T-helper 1 cell treated with Interleukin-12 subunit alpha and Interleukin-12 subunit beta and Interleukin-4 antibody, amounts not matched to agents 30 ng/mL and 1 ng/mL, for 36 hours (primary cell): ENCODE data around the gene CX3CL1. TPM values are rescaled to one million over a fixed set of nuclear protein-coding genes. Genes with fewer than 3 reads are reported as not detected.
"Not testable (repeated sequence)": the region's sequence is repeated elsewhere in the genome, so short reads cannot be mapped to it uniquely, and the experiment has no call there.

Experiments
- intact Hi-C: fragments of 100-400 bp; cut with micrococcal nuclease; formaldehyde crosslinking; loops from one replicate; pipeline ENCODE4 v1.15.1; 2024
- total RNA-seq: library from RNA; stranded (reverse); gene quantifications from 2 replicates; pipeline ENCODE4 v1.2.3, GENCODE V29; 2022

Gene CX3CL1
- not detected in 2 replicates for total RNA-seq

DNA sequence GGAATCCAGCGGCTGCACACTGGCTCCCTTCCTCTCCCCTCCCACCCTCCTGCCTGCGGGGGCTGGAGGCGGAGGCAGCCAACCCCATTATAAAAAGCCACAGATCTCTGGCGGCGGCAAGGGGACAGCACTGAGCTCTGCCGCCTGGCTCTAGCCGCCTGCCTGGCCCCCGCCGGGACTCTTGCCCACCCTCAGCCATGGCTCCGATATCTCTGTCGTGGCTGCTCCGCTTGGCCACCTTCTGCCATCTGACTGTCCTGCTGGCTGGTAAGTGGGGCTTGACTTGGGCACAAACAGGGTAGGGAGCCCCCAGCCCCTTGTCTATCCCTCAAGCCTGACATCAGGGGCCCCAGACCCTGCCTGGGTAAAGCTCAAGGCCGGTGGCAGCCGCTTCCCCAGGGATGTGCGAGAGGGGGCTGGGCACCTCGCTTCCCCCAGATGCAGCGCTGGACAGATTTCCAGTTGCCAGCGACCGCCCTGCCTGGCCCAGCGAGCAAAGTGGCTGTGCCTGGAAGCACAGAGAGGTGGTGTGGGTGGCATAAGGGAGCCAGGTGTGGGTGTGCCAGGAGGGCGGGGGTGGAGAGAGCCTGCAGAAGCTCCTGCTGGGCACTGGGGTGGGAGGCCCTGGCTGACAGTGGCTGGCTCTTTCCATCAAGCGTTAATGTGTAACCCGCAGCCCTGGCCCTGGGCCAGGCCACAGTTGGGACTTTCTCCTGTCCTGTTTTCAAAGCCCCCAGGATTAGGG lies at the start of gene CX3CL1:
CX3CL1 (plus strand) TSS at position 119 of the 745 bp plus-strand sequence; CDS start at position 198, 79 bp downstream.
- intact Hi-C loops, result no loop called here

DNA sequence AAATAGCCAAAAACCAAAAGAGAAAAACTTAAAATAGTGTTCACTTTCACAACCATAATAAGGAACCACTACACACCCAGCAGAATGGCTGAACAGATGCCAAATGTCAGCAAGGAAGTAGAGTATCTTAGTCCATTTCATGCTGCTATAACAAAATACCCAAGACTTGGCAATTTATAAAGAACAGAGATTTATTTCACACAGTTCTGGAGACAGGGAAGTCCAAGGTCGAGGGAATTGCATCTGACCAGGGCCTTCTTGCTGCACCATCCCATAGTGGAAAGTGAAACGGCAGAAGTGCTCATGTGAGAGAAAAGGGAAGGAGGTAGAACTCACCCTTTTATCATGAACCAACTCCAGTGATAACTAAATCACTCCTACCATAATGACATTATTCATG lies 47.5 kb upstream of the CX3CL1 start:
- intact Hi-C loops, result no loop called here

DNA sequence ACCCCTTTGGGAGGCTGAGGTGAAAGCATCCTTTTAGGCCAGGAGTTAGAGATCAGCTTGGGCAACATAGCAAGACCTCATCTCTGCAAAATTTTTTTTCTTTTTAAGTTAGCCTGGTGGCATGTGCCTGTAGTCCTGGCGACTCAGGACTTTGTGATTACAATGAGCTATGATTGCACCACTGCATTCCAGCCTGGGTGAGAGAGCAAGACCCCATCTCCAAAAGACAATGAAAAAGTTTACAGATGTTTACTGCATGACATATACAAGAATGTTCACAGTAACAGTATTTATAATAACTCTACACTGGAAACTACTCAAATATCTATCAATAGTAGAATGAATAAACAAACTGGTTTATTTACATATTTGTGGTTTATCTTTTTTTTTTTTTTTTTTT lies 46.8 kb upstream of the CX3CL1 start:
- intact Hi-C loops, result no loop called here

DNA sequence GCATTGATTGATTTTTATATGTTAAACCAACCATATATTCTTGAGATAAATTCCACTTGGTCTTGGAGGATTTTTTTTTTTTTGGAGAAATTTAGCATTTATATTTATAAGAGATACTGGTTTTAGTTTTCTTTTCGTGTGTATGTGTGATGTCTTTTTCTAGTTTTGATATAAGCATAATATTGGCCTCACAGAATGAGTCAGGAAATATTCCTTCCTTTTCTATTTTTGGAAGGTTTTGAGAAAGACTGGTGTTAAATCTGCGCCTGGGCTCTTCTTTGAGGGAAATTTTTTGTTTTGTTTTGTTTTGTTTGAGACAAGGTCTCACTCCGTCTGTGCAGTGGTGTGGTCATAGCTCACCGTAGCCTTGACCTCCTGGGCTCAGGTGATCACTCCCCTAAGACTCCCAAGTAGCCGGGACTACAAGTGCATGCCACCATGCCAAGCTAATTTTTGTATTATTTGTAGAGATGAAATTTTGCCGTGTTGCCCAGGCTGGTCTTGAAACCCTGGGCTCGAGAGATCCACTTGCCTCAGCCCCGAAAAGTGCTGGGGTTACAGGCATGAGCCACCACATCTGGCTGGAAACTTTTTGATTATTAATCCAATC lies 42.5 kb upstream of the CX3CL1 start:
- intact Hi-C loops, result no loop called here

DNA sequence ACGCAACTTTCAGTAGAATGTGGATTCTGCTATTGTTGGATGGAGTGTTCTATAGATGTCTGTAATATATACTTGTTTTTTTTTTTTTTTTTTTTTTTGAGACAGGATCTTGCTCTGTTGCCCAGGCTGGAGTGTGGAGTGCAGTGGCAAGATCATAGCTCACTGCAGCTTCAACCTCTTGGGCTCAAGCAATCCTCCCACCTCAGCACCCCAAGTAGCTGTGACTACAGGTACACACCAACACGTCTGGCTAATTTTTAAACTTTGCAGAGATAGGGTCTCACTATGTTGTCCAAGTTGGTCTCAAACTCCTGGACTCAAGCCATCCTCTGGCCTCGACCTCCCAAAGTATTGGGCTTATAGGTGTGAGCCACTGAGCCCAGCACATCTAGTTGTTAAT lies 40.9 kb upstream of the CX3CL1 start:
- intact Hi-C loops, result no loop called here

DNA sequence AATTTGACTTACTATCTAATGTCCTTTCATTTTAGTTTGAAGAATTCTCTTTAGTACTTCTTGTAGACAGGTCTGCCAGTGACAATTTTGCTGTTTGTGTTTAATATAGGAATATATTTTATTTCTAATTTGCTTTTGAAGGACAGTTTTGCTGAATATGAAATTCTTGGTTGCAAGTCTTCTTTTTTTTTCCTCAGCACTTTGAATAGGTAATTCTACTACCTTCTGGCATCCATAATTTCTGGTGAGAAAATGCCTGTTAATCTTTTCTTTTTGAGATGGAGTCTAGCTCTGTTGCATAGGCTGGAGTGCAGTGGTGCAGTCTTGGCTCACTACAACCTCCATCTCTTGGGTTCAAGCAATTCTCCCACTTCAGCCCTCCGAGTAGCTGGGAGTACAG lies 38.9 kb upstream of the CX3CL1 start:
- intact Hi-C loops, result no loop called here

DNA sequence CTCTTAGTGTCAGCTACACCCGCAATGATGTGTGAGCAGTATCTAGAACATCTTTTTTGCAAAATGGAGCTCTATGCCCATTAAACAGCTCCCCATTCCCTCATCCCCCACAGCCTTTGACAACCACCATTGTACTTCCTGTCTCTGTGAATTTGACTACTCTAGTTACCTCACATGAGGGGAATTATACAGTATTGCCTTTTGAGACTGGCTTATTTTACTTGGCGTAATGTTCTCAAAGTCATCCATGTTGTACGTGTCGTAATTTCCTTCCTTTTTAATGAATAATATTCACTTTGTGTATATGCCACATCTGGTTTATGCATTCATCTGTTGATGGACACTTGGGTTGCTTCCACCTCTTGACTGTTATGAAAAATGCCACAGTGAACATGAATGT lies 36.9 kb upstream of the CX3CL1 start:
- intact Hi-C loops, result no loop called here

DNA sequence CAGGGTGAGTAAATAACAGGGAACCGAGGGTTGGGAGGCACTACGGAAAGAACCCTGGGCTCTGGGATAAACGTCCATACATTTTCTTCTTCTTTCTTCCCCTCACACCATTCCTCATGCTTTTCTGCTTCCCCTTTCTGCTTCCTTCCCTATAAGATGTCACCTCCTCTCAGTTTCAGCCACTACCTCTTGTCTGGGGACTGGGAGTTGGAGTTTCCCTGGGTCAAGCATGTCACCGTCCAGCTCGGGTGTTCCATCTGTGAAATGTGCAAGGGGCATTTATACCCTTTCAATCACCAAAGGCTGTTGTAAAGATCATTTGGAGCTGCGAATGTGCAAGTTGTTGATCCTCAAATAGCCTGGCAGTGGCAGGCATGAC lies 31.2 kb upstream of the CX3CL1 start:
- intact Hi-C loops, result no loop called here

DNA sequence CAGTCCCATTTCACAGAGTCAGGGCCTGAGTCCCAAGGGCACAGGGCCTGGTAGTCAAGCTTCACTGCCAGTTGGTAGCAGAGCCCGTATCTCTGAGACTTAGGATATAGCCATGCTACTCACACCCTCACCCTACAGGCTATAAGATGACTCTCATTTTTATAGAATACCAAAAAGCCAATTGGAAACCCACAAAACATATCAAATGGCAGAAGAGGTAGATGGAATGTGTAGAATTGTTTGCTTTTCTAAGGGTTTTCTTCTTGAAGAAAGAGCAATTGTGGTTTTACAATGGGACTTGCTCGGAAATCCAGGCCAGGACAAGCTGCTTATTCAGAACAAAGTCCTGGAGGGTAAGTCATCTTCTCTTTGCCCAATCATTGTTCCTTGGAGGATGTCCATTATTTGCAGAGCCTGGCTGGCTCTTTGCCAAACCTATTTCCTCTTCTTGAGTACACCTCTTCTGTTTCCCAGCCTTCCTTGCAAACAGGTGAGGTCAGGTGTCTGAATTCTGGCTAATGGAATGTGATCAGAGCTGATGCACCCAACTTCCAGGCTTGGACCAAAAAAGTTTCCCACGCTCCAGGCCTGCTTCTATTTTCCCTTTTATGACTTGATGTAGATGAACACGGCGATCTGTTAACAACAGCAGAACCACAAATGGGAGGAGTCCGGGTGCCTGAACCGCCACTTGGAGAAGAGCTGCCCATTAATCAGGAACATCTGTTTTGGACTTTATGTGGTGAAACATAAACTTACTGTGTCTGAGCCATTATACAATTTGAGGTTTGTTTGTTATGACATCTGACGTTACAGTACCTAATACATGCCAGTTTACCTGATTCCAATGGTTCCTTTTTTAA lies 30.6 kb upstream of the CX3CL1 start:
- intact Hi-C loops, result no loop called here

DNA sequence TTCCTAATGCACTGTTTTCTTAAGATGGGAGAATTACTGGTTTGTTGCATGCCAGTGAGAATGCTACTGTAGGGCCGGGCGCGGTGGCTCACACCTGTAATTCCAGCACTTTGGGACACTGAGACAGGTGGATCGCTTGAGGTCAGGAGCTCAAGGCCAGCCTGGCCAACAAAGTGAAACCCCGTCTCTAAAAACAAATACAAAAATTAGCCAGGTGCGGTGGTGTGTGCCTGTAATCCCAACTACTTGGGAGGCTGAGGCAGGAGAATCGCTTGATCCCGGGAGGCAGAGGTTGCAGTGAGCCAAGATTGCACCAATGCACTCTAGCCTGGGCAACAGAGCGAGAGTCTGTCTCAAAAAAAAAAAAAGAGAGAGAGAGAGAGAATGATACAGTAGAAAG lies 29.7 kb upstream of the CX3CL1 start:
- intact Hi-C loops, result not testable (repeated sequence)

DNA sequence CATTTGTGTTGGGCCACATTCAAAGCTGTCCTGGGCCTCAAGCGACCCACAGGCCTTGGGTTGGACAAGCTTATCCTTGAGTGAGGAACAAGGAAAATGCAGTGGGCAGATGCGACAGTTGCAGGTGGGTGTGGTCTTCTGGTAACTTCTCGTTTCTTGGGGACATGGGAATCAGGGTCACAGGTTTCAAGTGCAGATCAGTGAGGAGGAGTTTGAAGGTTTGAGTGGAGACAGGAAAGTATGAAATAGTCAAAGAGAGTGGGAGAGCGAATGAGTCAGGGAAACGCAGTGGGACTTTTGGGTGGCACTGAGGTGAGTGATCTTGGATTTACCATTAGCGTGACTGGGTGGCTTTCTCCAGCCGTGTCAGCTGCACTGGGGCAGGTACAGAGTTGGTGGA lies 29.1 kb upstream of the CX3CL1 start:
- intact Hi-C loops, result no loop called here

DNA sequence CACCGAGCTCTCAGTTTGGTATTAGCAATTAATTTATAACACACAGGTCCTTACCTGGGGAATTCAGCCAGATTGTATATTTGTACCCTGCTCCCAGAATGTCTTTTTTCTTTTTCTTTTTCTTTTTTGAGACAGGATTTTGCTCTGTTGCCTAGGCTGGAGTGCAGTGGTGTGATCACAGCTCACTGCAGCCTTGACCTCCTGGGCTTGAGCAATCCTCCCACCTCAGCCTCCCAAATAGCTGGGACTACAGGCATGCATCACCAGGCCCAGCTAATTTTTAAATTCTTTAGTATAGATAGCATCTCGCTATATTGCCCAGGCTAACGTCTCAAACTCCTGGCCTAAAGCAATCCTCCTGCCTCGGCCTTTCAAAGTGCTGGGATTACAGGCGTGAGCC lies 28.2 kb upstream of the CX3CL1 start:
- intact Hi-C loops, result not testable (repeated sequence)

DNA sequence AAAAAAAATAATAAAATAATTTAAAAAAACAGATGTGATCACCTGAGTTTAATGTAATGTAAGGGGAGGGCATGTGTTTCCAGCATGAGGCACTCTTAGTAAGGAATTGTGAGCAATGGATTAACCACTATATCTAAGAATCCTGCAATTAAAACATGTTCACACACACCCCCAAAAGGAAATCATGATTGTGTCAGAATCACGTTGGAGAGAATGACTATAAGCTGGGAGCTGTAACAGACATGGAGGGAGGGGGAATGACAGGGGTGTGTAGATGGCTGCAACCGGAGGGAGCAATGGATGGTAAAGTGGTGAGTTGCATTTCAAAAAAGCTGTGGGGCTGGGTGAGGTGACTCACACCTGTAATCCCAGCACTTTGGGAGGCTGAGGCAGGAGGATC lies 27.3 kb upstream of the CX3CL1 start:
- intact Hi-C loops, result no loop called here

DNA sequence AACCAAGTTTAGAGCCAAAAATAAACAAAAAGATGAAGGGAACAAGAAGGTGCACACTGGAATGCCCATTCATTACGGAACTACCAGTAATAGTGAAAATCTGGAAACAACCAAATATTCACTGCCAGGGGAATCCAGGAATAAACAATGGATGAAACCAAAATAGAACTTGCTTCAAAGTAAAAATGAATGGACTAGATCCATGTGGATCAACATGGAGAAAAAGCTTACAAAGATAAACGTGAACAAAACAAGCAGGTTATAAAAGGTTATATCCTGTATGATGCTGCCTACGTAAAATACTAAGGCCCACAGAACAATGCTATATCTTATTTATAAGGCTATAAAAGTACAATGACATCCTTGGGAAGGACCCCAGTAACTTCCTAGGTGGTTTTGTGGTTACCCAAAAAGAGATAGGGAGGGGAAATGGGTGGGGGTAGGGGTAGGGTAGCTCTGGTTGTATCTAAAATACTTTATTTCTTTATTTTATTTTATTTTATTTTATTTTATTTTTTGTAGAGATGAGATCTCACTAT lies 26.6 kb upstream of the CX3CL1 start:
- intact Hi-C loops, result no loop called here

DNA sequence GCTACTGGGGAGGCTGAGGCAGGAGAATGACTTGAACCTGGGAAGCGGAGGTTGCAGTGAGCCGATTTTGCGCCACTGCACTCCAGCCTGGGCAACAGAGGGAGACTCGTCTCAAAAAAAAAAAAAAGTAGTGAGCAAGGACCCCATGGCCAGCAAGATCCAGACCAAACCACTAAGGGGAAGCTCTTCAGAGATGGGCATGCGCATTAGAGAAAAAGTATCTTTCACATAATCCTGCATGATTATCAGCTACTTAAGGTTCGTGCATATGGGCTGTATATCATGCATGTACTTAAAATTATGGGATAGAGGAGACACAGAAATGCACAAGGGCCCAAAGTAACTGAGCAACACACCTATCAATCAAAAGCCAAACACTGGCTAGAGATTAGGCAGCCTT lies 24.4 kb upstream of the CX3CL1 start:
- intact Hi-C loops, result no loop called here

DNA sequence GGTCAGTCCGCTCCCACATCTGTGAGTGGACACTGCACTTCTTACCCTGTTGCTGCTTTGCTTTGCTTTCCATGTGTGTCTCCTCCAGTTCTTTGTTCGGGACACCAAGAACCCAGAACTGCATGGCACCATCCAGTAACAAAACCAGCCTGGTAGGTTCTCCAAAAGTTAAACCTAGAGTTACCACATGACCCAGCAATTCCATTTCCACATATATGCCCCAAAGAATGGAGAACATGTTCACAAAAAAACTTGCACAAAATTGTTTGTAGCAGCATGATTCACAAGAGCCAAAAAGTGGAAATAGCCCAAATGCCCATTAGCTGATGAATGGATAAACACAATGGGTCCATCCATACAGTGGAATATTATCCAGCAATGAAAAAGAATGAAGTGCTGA lies 24.0 kb upstream of the CX3CL1 start:
- intact Hi-C loops, result no loop called here

DNA sequence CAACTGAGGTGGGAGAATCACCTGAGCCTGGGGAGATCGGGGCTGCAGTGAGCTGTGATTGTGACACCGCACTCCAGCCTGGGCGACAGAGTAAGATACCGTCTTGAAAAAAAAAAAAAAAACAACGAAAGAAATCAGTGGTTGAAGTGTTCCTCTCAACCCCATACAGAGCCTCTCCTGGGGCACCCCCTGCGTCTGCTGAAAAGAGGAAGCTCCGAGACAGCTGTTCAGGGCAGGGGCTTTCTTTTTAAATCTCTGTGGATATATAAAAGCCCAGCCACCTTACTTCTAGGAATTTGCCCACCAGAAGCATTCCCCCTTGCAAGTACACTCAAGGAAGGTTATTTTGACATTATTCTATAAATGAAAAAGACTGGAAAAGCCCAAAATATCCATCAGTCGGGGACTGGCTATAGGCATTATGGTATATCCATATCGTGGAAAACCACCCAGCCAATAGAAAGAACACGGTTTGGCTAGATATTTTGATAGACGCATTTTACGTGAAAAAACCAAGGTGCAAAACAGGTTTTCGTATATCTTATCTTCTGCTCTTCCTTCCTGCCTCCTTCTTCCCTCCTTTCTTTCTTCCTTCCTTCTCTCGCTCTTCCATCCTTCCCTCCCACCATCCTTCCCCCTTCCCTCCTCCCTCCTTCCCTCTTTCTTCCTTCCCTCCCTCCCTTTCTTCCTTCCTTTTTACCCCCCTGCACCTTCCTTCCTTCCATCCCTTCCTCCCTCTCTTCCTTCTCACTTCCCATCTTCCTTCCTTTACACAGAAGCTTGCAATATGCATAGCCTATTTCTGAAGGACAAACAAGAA lies 22.9 kb upstream of the CX3CL1 start:
- intact Hi-C loops, result no loop called here

DNA sequence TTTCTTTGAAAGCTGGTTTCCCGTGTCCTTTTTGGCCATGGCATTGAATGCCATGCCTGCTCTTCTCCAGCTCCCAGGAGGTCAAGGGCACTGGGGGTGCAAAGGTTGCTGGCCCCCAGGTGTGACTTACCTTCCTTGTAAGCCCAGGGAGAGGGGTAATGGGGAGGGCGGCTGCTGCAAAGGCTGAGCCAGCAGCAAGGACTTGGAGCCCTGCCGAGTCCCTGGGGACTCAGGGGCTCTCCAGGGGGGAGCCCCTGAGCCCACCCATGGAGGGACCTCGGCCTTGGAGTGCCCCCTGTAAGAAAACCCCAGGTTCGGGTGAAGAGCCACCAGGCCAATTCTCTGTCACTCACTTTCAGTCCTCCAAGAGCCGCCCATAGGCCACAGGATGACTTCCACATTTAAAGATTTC lies 19.6 kb upstream of the CX3CL1 start:
- intact Hi-C loops, result no loop called here

DNA sequence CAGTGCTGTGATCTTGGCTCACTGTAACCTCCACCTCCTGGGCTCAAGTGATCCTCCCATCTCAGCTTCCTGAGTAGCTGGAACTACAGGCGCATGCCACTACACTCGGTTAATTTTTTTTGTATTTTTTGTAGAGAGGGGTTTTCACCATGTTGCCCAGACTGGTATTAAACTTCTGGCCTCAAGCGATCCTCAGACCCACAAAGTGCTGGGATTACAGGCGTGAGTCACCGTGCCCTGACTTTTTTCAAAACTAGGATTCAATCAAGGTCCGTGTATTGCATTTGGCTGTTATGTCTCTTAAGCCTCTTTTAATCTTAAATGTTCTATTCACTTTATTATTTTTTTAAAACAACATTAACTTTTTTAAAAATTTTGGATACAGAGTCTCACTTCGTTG lies 18.0 kb upstream of the CX3CL1 start:
- intact Hi-C loops, result no loop called here

DNA sequence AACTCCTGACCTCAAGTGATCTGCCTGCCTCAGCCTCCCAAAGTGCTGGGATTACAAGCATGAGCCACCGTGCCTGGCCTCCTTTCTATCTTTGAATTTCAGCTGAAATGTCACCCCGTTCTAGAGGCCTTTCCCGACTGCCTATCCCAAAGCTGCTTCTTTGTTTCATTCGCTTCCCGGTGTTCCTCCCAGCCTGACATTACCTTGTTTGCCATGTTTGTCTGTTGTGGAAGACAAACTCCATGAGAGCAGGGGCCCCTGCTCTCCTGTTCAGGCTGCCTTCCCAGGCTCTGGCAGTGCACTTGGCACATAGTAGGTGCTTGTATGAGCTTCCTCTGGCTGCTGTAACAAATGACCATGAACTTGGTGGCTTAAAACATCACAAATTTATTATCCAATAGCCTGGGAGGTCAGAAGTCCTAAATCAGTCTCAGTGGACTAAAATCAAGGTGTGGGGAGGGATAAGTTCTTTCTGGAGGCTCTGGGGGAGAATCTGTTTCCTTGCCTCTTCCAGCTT lies 16.3 kb upstream of the CX3CL1 start:
- intact Hi-C loops, result no loop called here

DNA sequence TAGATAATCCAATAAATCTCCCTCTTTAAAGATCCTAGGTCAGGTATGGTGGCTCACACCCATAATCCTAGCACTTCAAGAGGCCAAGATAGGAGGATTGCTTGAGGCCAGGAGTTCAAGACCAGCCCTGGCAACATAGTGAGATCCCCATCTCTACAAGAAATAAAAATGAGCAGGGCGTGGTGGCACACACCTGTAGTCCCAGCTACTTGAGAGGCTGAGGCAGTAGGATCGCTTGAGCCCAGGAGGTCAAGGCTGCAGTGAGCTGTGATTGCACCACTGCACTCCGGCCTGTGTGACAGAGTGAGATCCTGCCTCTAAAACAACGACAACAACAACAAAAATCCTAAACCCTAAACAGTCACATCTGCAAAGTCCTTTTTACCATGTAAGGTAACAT lies 15.7 kb upstream of the CX3CL1 start:
- intact Hi-C loops, result no loop called here
